Fibroblast of mammary gland (primary cell): ENCODE measurements around the gene SULT1C4.
"Not testable (repeated sequence)": the region's sequence is repeated elsewhere in the genome, so short reads cannot be mapped to it uniquely, and the experiment has no call there.

Experiments
- DNase-seq: peaks from one replicate; pipeline ENCODE4 v3.0.0-alpha.2; 2010; ENCODE audit warnings: low read depth
- H3K4me3 ChIP-seq: 2 replicates; pipeline ENCODE4 v1.5.1; 2011; ENCODE audit warnings: low read depth, mild to moderate bottlenecking, low read length, moderate library complexity; ENCODE audit not compliant: control insufficient read depth
- TF ChIP-seq, protein P1 (sequence below): conservative IDR thresholded peaks from 2 replicates; pipeline ENCODE4 v1.5.1; 2011; ENCODE audit warnings: low read depth, low read length, inconsistent platforms; ENCODE audit not compliant: control insufficient read depth, insufficient read depth

The SULT1C4 gene

DNA sequence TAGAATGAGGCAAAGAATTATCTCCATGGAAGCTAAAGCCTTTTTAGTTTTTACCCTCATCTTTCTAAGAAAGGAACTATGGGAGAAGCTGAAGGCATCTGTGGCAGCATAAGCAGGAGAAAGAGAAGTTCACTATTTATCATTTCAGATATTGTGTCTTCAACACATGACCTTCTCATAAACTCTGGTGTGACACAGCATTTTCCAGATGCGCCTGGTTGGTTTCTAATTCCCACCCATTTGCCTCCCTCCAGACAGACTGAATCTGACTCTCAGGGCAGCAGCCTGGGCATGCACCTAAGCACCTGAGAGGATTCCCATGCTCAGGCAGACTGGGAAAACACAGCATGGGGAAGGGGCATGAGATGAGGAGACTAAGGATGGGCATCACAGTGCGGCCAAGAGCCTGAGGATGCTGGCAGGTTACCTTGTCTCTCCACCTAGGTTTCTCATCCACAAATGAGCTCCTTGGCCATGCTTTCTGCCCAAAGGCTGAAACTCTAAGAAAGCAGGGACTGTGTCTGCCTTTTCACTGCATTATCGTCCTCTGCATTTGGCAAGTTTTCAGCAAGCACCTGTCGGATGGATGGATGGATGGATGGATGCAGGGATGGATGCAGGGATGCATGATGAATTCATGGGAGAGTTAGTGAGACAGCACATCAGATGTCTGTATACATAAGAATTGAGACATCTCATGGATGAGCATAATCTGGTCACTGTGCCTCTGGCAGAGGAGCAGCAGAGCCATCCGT is 28.8 kb upstream of the SULT1C4 start:
- no peak for DNase-seq
- TF ChIP-seq, protein P1, sequence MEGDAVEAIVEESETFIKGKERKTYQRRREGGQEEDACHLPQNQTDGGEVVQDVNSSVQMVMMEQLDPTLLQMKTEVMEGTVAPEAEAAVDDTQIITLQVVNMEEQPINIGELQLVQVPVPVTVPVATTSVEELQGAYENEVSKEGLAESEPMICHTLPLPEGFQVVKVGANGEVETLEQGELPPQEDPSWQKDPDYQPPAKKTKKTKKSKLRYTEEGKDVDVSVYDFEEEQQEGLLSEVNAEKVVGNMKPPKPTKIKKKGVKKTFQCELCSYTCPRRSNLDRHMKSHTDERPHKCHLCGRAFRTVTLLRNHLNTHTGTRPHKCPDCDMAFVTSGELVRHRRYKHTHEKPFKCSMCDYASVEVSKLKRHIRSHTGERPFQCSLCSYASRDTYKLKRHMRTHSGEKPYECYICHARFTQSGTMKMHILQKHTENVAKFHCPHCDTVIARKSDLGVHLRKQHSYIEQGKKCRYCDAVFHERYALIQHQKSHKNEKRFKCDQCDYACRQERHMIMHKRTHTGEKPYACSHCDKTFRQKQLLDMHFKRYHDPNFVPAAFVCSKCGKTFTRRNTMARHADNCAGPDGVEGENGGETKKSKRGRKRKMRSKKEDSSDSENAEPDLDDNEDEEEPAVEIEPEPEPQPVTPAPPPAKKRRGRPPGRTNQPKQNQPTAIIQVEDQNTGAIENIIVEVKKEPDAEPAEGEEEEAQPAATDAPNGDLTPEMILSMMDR: no peak
- H3K4me3 ChIP-seq: no peak overlapping the region

- no peak for DNase-seq
- no peak overlapping the region for H3K4me3 ChIP-seq
- TF ChIP-seq, protein P1: no peak
These were observed 28.2 kb upstream of the SULT1C4 start for GRCh38 chr2:108349571-108349928.

DNA sequence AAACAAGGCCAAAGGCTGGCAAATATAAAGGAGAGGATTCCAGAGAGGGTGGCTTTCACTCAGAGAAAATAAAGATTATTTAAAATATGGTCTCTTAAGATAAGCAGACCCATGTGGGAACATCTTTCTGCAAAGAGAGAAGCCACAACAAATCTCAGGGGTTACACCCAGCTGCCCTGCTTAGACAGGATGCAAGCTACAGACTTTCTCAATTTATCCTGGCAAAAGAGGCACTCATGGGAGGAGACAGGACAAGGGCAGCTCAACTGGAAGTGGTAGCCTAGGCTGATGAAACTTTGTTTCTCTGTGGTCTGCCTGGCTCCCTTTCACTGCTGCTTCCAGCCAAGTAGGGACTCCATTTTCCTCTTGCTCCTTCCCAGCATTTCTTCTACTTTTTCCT is 25.9 kb upstream of the SULT1C4 start:
- DNase-seq: peak; percentile 42
- TF ChIP-seq, protein P1: no peak
- no peak overlapping the region for H3K4me3 ChIP-seq

DNA sequence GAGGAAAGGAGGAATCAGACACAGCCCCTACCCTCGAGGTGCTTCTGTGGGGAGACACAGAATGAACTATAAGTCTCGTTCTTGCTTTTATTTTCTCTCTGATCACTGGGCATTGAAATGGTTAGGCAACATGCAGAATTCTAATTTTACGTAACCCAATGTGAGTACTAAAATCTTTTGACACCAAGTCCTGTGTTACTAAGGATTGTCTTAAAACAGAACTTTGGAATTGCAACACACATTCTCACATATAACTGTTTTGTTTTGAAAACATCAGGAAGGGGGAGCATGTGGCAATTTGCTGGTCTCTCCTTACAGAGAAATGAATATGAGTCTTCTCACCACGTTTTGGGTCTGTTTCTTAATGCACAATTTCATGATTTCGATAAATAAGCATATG is 23.6 kb upstream of the SULT1C4 start:
- no peak for DNase-seq
- TF ChIP-seq, protein P1: no peak
- no peak overlapping the region for H3K4me3 ChIP-seq

DNA sequence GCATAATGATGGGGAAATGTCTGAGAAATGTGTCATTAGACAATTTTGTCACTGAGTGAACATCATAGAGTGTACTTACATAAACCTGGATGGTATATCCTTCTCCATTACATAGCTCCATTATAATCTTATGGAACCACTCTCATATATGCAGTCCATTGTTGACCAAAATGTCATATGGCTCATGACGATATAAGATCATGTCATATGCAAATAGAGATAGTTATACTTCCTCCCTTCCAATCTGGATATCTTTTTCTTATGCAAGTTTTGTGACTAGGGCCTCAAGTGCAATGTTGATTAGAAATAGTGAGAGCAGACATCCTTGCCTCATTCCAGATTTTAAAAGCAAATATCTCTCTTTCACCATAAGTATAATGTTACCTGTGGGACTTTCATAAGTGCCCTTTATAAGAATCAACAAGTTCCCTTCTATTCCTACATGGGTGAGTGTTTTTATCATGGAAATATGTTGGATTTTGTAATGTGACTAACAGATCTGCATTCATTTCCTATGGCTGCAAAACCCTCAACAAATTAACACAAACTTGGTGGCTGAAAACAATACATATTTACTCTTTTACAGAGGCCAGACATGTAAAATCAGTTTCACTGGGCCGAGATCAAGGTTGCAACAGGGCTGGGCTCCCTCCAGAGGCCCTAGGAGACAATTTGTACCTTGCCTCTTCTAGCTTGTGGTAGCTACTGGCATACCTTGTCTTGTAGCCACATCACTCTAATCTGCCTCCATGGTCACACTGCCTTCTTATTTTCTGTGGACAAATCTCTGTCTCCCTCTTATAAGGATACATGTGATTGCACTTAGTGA is 21.6 kb upstream of the SULT1C4 start:
- H3K4me3 ChIP-seq: no peak overlapping the region
- no peak for DNase-seq
- TF ChIP-seq, protein P1: no peak

GRCh38 chr2:108359336-108359735 is 18.4 kb upstream of the SULT1C4 start:
- not testable (repeated sequence) for DNase-seq

GRCh38 chr2:108360776-108361468 is 16.8 kb upstream of the SULT1C4 start:
- DNase-seq: no peak
- TF ChIP-seq, protein P1: no peak

More at GRCh38 chr2:108359336-108359735, 18.4 kb upstream of the SULT1C4 start:
- H3K4me3 ChIP-seq: not testable (repeated sequence)

More at GRCh38 chr2:108360776-108361468, 16.8 kb upstream of the SULT1C4 start:
- H3K4me3 ChIP-seq: no peak overlapping the region
